Natural killer cell (primary cell): ENCODE data around the gene SLC4A7. TPM values are rescaled to one million over a fixed set of nuclear protein-coding genes. Genes with fewer than 3 reads are reported as not detected.
"Not testable (repeated sequence)": the region's sequence is repeated elsewhere in the genome, so short reads cannot be mapped to it uniquely, and the experiment has no call there.

ENCODE experiments used
- ATAC-seq, 3 donors: fragments of 150-1000 bp in 2 of 3; fragments of 200-7000 bp in 1 of 3; cut with Tn5 transposase; 1 replicate in 1 of 3; 2 replicates in 2 of 3; pipeline ENCODE4 v1.10.0; 2021; ENCODE audit warnings: mild to moderate bottlenecking in 2 of 3, moderate library complexity in 2 of 3
- DNase-seq, 2 donors: peaks; one replicate each; pipeline versions ENCODE4 v3.0.0 to v3.0.0-alpha.2; 2013 to 2021; ENCODE audit warnings: mixed read lengths in 1 of 2
- H3K27ac ChIP-seq: one replicate; pipeline ENCODE4 v1.5.1; 2013; ENCODE audit warnings: mild to moderate bottlenecking, low read length
- H3K27me3 ChIP-seq: one replicate; pipeline ENCODE4 v1.6.1; 2013; ENCODE audit warnings: low read length; ENCODE audit not compliant: control insufficient read depth, insufficient read depth
- H3K36me3 ChIP-seq: one replicate; pipeline ENCODE4 v1.6.1; 2013; ENCODE audit warnings: low read length; ENCODE audit not compliant: control insufficient read depth, insufficient read depth
- H3K4me1 ChIP-seq: one replicate; pipeline ENCODE4 v1.6.1; 2013; ENCODE audit warnings: low read length; ENCODE audit not compliant: control insufficient read depth, insufficient read depth
- H3K4me3 ChIP-seq: one replicate; pipeline ENCODE4 v1.5.1; 2013; ENCODE audit warnings: low read length
- H3K9me3 ChIP-seq: one replicate; pipeline ENCODE4 v1.6.1; 2013; ENCODE audit warnings: low read length; ENCODE audit not compliant: control insufficient read depth, insufficient read depth
- H3K27ac Mint-ChIP-seq, 2 donors: one replicate each; pipeline ENCODE4 v1.8.0; 2022; ENCODE audit warnings: mild to moderate bottlenecking in 2 of 2, mixed read lengths in 2 of 2, moderate library complexity in 1 of 2
- H3K27me3 Mint-ChIP-seq, 2 donors: one replicate each; pipeline ENCODE4 v1.8.0; 2022; ENCODE audit warnings: low read depth in 2 of 2, mixed read lengths in 2 of 2
- H3K36me3 Mint-ChIP-seq: one replicate; pipeline ENCODE4 v1.8.0; 2022; ENCODE audit warnings: mixed read lengths
- H3K4me1 Mint-ChIP-seq, 2 donors: one replicate each; pipeline ENCODE4 v1.8.0; 2022; ENCODE audit warnings: mixed read lengths in 2 of 2
- H3K4me3 Mint-ChIP-seq: one replicate; pipeline ENCODE4 v1.8.0; 2022; ENCODE audit warnings: mild to moderate bottlenecking, moderate library complexity, mixed read lengths
- H3K9me3 Mint-ChIP-seq, 2 donors: one replicate each; pipeline ENCODE4 v1.8.0; 2022; ENCODE audit warnings: mixed read lengths in 2 of 2
- WGBS: methylation state at CpG from one replicate; pipeline ENCODE4 v1.1.7; 2013; ENCODE audit warnings: missing lambda C conversion rate; ENCODE audit not compliant: insufficient coverage; 5-methylcytosine and 5-hydroxymethylcytosine counted together
- intact Hi-C: fragments of 100-400 bp; cut with micrococcal nuclease; formaldehyde crosslinking; loops from one replicate; pipeline ENCODE4 v1.14.2; 2022
- total RNA-seq, 4 donors: library from RNA; stranded (reverse); fragments of 120-200 nt in 1 of 4; gene quantifications; one replicate each; pipeline versions ENCODE4 v1.2.3 to v1.2.4, GENCODE V29; 2013 to 2022
- TF ChIP-seq, protein P1 (sequence below): fragments of 200-600 bp; IDR thresholded peaks from one replicate; pipeline ENCODE4 v1.8.0; 2022; ENCODE audit warnings: antibody characterized with exemption

Gene SLC4A7
- total RNA-seq, 3 donors from 2014 or later (not counting 1 experiment from before 2014, with no cell fraction given): 36.4 to 48.0 (median 41.3) TPM

GRCh38 chr3:27335571-27335970 lies 148.6 kb downstream of the SLC4A7 start:
- H3K27ac ChIP-seq: no peak overlapping the region
- no peaks in the 10 kb centered on the region for H3K36me3 ChIP-seq
- Mint-ChIP-seq H3K4me1 (no peaks in the 10 kb centered on the region), H3K36me3 (no peaks in the 10 kb centered on the region), H3K4me3 (no peak overlapping the region), H3K9me3 (no peaks in the 10 kb centered on the region), H3K27me3 (peaks cover 4 to 6% of the 10 kb centered on the region in 2 donors), H3K27ac (no peak overlapping the region)
- ATAC-seq (no peak), DNase-seq (no peak)
- TF ChIP-seq, protein P1, sequence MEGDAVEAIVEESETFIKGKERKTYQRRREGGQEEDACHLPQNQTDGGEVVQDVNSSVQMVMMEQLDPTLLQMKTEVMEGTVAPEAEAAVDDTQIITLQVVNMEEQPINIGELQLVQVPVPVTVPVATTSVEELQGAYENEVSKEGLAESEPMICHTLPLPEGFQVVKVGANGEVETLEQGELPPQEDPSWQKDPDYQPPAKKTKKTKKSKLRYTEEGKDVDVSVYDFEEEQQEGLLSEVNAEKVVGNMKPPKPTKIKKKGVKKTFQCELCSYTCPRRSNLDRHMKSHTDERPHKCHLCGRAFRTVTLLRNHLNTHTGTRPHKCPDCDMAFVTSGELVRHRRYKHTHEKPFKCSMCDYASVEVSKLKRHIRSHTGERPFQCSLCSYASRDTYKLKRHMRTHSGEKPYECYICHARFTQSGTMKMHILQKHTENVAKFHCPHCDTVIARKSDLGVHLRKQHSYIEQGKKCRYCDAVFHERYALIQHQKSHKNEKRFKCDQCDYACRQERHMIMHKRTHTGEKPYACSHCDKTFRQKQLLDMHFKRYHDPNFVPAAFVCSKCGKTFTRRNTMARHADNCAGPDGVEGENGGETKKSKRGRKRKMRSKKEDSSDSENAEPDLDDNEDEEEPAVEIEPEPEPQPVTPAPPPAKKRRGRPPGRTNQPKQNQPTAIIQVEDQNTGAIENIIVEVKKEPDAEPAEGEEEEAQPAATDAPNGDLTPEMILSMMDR: no peak
- H3K27me3 ChIP-seq: no peaks in the 10 kb centered on the region
- no peaks in the 10 kb centered on the region for H3K4me1 ChIP-seq
- intact Hi-C loops: no loop called here
- H3K4me3 ChIP-seq: no peak overlapping the region
- WGBS: no CpG with 5 or more reads among the region's 1 CpG
- H3K9me3 ChIP-seq: no peaks in the 10 kb centered on the region

DNA sequence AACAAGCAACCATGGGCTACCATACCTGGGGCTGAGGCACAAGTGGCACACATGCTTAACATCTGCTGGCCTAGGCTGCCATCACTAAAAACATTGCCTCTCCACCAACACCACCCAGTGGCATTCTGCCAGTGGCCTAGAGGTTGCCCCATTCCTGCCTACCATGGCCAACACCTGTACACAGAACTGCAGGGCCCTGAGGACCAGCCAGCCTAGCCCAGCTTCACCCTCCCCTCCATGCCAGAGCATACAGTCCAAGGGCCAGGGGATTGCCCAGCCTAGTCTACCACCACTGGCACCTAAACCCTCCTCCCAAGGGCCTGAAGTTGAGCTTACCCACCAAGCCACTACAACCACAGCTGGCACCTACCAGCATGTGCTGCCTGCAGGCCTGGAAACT lies 150.3 kb downstream of the SLC4A7 start:
- no peaks in the 10 kb centered on the region for H3K4me1 Mint-ChIP-seq
- ATAC-seq: no peak
- DNase-seq: no peak
- peaks cover 4 to 6% of the 10 kb centered on the region in 2 donors for H3K27me3 Mint-ChIP-seq
- Histone ChIP-seq H3K27me3 (no peaks in the 10 kb centered on the region), H3K27ac (no peak overlapping the region), H3K4me1 (no peaks in the 10 kb centered on the region), H3K9me3 (no peaks in the 10 kb centered on the region), H3K36me3 (no peaks in the 10 kb centered on the region), H3K4me3 (no peak overlapping the region)
- no peaks in the 10 kb centered on the region for H3K36me3 Mint-ChIP-seq
- no peak overlapping the region for H3K4me3 Mint-ChIP-seq
- H3K9me3 Mint-ChIP-seq: no peaks in the 10 kb centered on the region
- TF ChIP-seq, protein P1: no peak
- no peak overlapping the region for H3K27ac Mint-ChIP-seq
- intact Hi-C loops: no loop called here

GRCh38 chr3:27328982-27329762 lies 155.0 kb downstream of the SLC4A7 start:
- H3K4me3 Mint-ChIP-seq, intact Hi-C loops, H3K36me3 Mint-ChIP-seq: not testable (repeated sequence)

DNA sequence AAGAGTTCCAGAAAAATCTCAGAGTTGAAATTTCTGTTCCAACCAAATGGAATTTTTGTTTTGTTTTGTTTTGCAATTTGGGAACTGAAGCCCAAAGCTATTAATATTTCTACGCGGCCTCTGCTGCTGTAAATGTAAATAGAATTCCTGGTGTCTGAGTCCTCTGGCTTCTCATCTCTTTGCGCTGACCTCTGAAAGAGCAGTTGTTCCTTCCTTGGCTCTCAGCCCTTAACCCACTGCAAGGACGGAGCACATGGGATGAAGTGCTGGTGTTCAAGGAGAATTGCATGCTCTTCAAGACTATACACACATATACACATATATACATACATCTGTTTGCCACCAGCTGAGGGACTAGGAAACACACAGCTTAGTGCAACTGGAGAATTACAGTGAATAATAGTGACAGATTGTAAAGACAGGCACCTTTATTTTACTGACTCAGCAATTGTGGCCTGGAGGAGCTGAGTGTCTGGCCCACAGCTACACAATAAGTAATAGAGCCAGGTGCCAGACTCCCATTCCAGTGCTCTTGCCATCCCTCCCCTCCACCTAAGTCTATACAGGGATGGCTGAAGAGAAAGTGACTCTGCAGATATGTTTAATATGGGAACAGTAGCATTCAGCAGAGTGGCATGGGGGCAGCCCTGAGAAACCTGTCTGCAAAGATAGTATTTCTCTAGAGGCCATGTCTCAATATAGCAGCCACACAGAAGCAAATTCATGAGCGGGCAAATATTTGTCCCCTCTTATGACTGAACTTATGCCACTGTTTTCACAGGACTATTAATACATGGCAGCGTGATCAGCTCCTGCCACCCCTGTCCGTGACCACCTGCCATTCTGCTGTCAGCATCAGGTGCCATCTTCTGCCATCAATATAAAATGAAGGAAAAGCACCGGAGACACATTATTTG lies 157.3 kb downstream of the SLC4A7 start:
- Histone ChIP-seq H3K27me3 (no peaks in the 10 kb centered on the region), H3K4me3 (no peak overlapping the region), H3K4me1 (no peaks in the 10 kb centered on the region), H3K9me3 (no peaks in the 10 kb centered on the region), H3K27ac (no peak overlapping the region), H3K36me3 (no peaks in the 10 kb centered on the region)
- H3K4me1 Mint-ChIP-seq: no peaks in the 10 kb centered on the region
- no peaks in the 10 kb centered on the region for H3K36me3 Mint-ChIP-seq
- H3K27ac Mint-ChIP-seq: no peak overlapping the region
- H3K27me3 Mint-ChIP-seq: no peaks in the 10 kb centered on the region
- WGBS: 100% methylated on average over 8 of the region's 8 CpGs
- DNase-seq: no peak
- ATAC-seq: no peak
- TF ChIP-seq, protein P1: no peak
- intact Hi-C loops: no loop called here
- no peak overlapping the region for H3K4me3 Mint-ChIP-seq
- peaks cover 0 to 2% of the 10 kb centered on the region in 2 donors for H3K9me3 Mint-ChIP-seq

More at GRCh38 chr3:27328982-27329762, 155.0 kb downstream of the SLC4A7 start:
- H3K9me3 ChIP-seq, H3K9me3 Mint-ChIP-seq, H3K36me3 ChIP-seq, H3K4me1 Mint-ChIP-seq, H3K27me3 Mint-ChIP-seq, H3K27me3 ChIP-seq, H3K4me3 ChIP-seq, ATAC-seq, DNase-seq, H3K27ac Mint-ChIP-seq, H3K27ac ChIP-seq, H3K4me1 ChIP-seq: not testable (repeated sequence)
- WGBS: 93% methylated on average over 4 of the region's 4 CpGs
